H1 (cell line): ENCODE data around the gene NR5A2. TPM values are rescaled to one million over a fixed set of nuclear protein-coding genes. Genes with fewer than 3 reads are reported as not detected.

ENCODE experiments used
- CTCF ChIA-PET: fragments of 300-600 bp; sonication (Branson Sonifier 250); formaldehyde crosslinking; loops from one replicate; lab custom pipeline; 2021; ENCODE audit not compliant: partially characterized antibody; lab: Charles Lee
- POLR2A ChIA-PET: fragments of 300-600 bp; sonication (Branson Sonifier 250); formaldehyde crosslinking; loops from one replicate; lab custom pipeline; 2021; ENCODE audit warnings: inconsistent platforms; ENCODE audit not compliant: partially characterized antibody; lab: Charles Lee
- DNase-seq, 2 experiments: peaks; one replicate each; pipeline versions ENCODE4 v3.0.0 to v3.0.0-alpha.2; 2010 to 2022; ENCODE audit warnings: low spot score in 2 of 2, low read depth in 1 of 2, mixed read lengths in 1 of 2
- FAIRE-seq: peaks from 2 replicates; lab custom pipeline; 2011; peaks lifted over from hg19 to GRCh38; lab: Jason Lieb, UNC
- H2AFZ ChIP-seq: 2 replicates; pipeline ENCODE4 v1.8.1; 2012; ENCODE audit warnings: low read length, inconsistent platforms
- H2AK5ac ChIP-seq: 2 replicates; pipeline ENCODE4 v1.6.1; 2013; ENCODE audit warnings: low read depth, low read length
- H2BK120ac ChIP-seq: replicated peaks from 2 replicates; pipeline ENCODE3; 2013; ENCODE audit warnings: low read depth, low read length, inconsistent platforms
- H2BK12ac ChIP-seq: 2 replicates; pipeline ENCODE4 v1.6.1; 2013; ENCODE audit warnings: low read depth, low read length
- H2BK15ac ChIP-seq: 2 replicates; pipeline ENCODE4 v1.6.1; 2013; ENCODE audit warnings: low read length
- H2BK20ac ChIP-seq: 2 replicates; pipeline ENCODE4 v1.6.1; 2013; ENCODE audit warnings: low read length
- H2BK5ac ChIP-seq: 2 replicates; pipeline ENCODE4 v1.6.1; 2013; ENCODE audit warnings: low read depth, low read length
- H3K14ac ChIP-seq: 2 replicates; pipeline ENCODE4 v1.6.1; 2013; ENCODE audit warnings: inconsistent platforms; ENCODE audit not compliant: insufficient read length
- H3K18ac ChIP-seq: 2 replicates; pipeline ENCODE4 v1.6.1; 2013; ENCODE audit warnings: low read length; ENCODE audit errors: extremely low read depth
- H3K23ac ChIP-seq: 2 replicates; pipeline ENCODE4 v1.6.1; 2013; ENCODE audit warnings: inconsistent platforms; ENCODE audit not compliant: insufficient read length
- H3K23me2 ChIP-seq: 2 replicates; pipeline ENCODE4 v1.6.1; 2013; ENCODE audit warnings: low read depth, low read length
- H3K27ac ChIP-seq: 2 replicates; pipeline ENCODE4 v1.6.1; 2011; ENCODE audit warnings: low read depth, low read length, inconsistent platforms
- H3K27me3 ChIP-seq, 4 experiments: replicated peaks in 1 of 4; 1 replicate in 1 of 4; 2 replicates in 3 of 4; pipeline versions ENCODE4 v1.6.1 to v1.8.1; 2011 to 2013; ENCODE audit warnings: low read length in 3 of 4, mild to moderate bottlenecking in 3 of 4, inconsistent platforms in 2 of 4, mixed read lengths in 2 of 4, moderate library complexity in 1 of 4; ENCODE audit not compliant: control insufficient read depth in 3 of 4, insufficient read depth in 3 of 4; ENCODE audit errors: extremely low read depth in 1 of 4
- H3K36me3 ChIP-seq, 4 experiments: 2 replicates each; pipeline versions ENCODE4 v1.6.1 to v1.8.1; 2011 to 2013; ENCODE audit warnings: mild to moderate bottlenecking in 4 of 4, low read length in 3 of 4, moderate library complexity in 2 of 4, control low read depth in 1 of 4, inconsistent platforms in 1 of 4; ENCODE audit not compliant: insufficient read depth in 4 of 4, control insufficient read depth in 2 of 4
- H3K4ac ChIP-seq: replicated peaks from 2 replicates; pipeline ENCODE3; 2013; ENCODE audit warnings: low read length, low read depth, mixed read lengths, inconsistent platforms; ENCODE audit not compliant: insufficient read length
- H3K4me1 ChIP-seq, 4 experiments: replicated peaks in 1 of 4; 1 replicate in 1 of 4; 2 replicates in 3 of 4; pipeline versions ENCODE4 v1.6.1 to v1.8.1; 2011 to 2013; ENCODE audit warnings: low read length in 3 of 4, inconsistent platforms in 2 of 4, mixed read lengths in 1 of 4; ENCODE audit not compliant: insufficient read depth in 4 of 4, control insufficient read depth in 3 of 4
- H3K4me2 ChIP-seq, 2 experiments: 2 replicates each; pipeline versions ENCODE4 v1.6.1 to v1.8.1; 2011 to 2013; ENCODE audit warnings: low read depth in 2 of 2, low read length in 2 of 2, control low read depth in 1 of 2, inconsistent platforms in 1 of 2, mild to moderate bottlenecking in 1 of 2; ENCODE audit not compliant: insufficient read depth in 1 of 2
- H3K4me3 ChIP-seq, 4 experiments: fragments of 200-600, 300-600 bp in 1 of 4; sonication (generic), shearing (Covaris generic), sonication (Bioruptor Twin) in 1 of 4; 2 replicates each; pipeline versions ENCODE4 v1.5.1 to v1.8.1; 2011 to 2016; ENCODE audit warnings: low read length in 4 of 4, low read depth in 3 of 4, control low read depth in 2 of 4, inconsistent platforms in 2 of 4, mild to moderate bottlenecking in 2 of 4, mixed read lengths in 1 of 4, moderate library complexity in 1 of 4; ENCODE audit not compliant: insufficient read depth in 2 of 4; ENCODE audit errors: extremely low read depth in 1 of 4
- H3K56ac ChIP-seq: replicated peaks from 2 replicates; pipeline ENCODE3; 2013; ENCODE audit warnings: low read depth, mild to moderate bottlenecking, mixed read lengths, low read length, inconsistent platforms; ENCODE audit not compliant: insufficient read length
- H3K79me1 ChIP-seq: 2 replicates; pipeline ENCODE4 v1.6.1; 2013; ENCODE audit warnings: low read depth, low read length, control low read depth
- H3K79me2 ChIP-seq, 2 experiments: 2 replicates each; pipeline versions ENCODE4 v1.6.1 to v1.8.1; 2012 to 2013; ENCODE audit warnings: low read length in 2 of 2, mild to moderate bottlenecking in 2 of 2, inconsistent platforms in 1 of 2; ENCODE audit not compliant: insufficient read depth in 2 of 2, control insufficient read depth in 1 of 2
- H3K9ac ChIP-seq, 4 experiments: replicated peaks in 1 of 4; 1 replicate in 1 of 4; 2 replicates in 3 of 4; pipeline versions ENCODE4 v1.6.1 to v1.8.1; 2011 to 2013; ENCODE audit warnings: low read depth in 3 of 4, low read length in 3 of 4, control low read depth in 2 of 4, mild to moderate bottlenecking in 2 of 4, moderate library complexity in 2 of 4, inconsistent platforms in 1 of 4; ENCODE audit errors: extremely low read depth in 1 of 4
- H3K9me3 ChIP-seq, 2 experiments: 2 replicates each; pipeline versions ENCODE4 v1.6.1 to v1.8.1; 2012 to 2013; ENCODE audit warnings: mild to moderate bottlenecking in 2 of 2, moderate library complexity in 2 of 2, control low read depth in 1 of 2, inconsistent platforms in 1 of 2, low read depth in 1 of 2, low read length in 1 of 2, mixed read lengths in 1 of 2; ENCODE audit not compliant: insufficient read depth in 2 of 2
- H4K20me1 ChIP-seq, 2 experiments: replicated peaks in 1 of 2; 2 replicates each; pipeline versions ENCODE3 to v1.8.1; 2011 to 2013; ENCODE audit warnings: inconsistent platforms in 2 of 2, low read length in 2 of 2, mild to moderate bottlenecking in 1 of 2; ENCODE audit not compliant: insufficient read depth in 2 of 2, control insufficient read depth in 1 of 2
- H4K5ac ChIP-seq: 2 replicates; pipeline ENCODE4 v1.6.1; 2013; ENCODE audit warnings: low read length, low read depth, mixed read lengths, inconsistent platforms; ENCODE audit not compliant: insufficient read length
- H4K8ac ChIP-seq: 2 replicates; pipeline ENCODE4 v1.8.0; 2013; ENCODE audit warnings: mild to moderate bottlenecking, moderate library complexity, low read length, inconsistent platforms; ENCODE audit not compliant: insufficient read depth; ENCODE audit errors: extremely low read depth
- H4K91ac ChIP-seq: replicated peaks from 2 replicates; pipeline ENCODE3; 2013; ENCODE audit warnings: low read length, mixed read lengths, inconsistent platforms; ENCODE audit not compliant: insufficient read length
- PHF8 ChIP-seq: fragments of 200-600 bp; sonication (generic); conservative IDR thresholded peaks from 2 replicates; pipeline ENCODE4 v1.7.1; 2012; ENCODE audit warnings: low read depth, mild to moderate bottlenecking, inconsistent platforms, low read length, moderate library complexity
- POLR2A ChIP-seq, 2 experiments: IDR thresholded peaks; 1 replicate in 1 of 2; 2 replicates in 1 of 2; pipeline ENCODE4 v1.6.1; 2011; ENCODE audit warnings: low read depth in 2 of 2, low read length in 2 of 2, mild to moderate bottlenecking in 2 of 2; ENCODE audit errors: control extremely low read depth in 1 of 2
- polyA plus RNA-seq, 7 experiments: library from polyadenylated mRNA; depleted of rRNA in 3 of 7; stranded (reverse) in 5 of 7; unstranded in 2 of 7; fragments of >200 nt in 5 of 7; fragments of 200-250 nt in 2 of 7; gene quantifications; 1 replicate in 5 of 7; 2 replicates in 1 of 7; 4 replicates in 1 of 7; pipeline versions ENCODE4 v1.2.1 to v1.2.3, GENCODE V29; 2011 to 2013; ENCODE audit warnings: missing spikeins in 2 of 7, mixed read lengths in 2 of 7
- total RNA-seq: library from RNA; stranded (reverse); fragmentation: NEBNext Ultra II Directional; extraction: Animal tissue kit (Norgen Biotek cat#: 25700); gene quantifications from 2 replicates; pipeline ENCODE4 v1.2.1, GENCODE V29; 2021

Gene NR5A2
- total and polyA plus RNA-seq, 2 of the 8 experiments (the other 6 are each of a cell fraction or from before 2014, with no cell fraction given), result 1.7 to 11.6 TPM

GRCh38 chr1:200121421-200121820, 93.9 kb downstream of the NR5A2 start:
- no peak overlapping the region for H4K91ac ChIP-seq
- H3K79me2 ChIP-seq, result no peaks in the 10 kb centered on the region
- H3K27ac ChIP-seq, result no peak overlapping the region
- H3K4me2 ChIP-seq, result no peak overlapping the region
- H4K20me1 ChIP-seq, result no peaks in the 10 kb centered on the region
- H3K23ac ChIP-seq, result no peak overlapping the region
- no peak overlapping the region for H2BK120ac ChIP-seq
- H3K4me1 ChIP-seq, result peaks cover 0 to 3% (median 1%) of the 10 kb centered on the region in 4 experiments; a peak in 1 of 7 replicates
- H2BK20ac ChIP-seq, result no peak overlapping the region
- H3K56ac ChIP-seq, result no peak overlapping the region
- H3K4me3 ChIP-seq, result no peak overlapping the region
- TF ChIP-seq POLR2A (IDR thresholded peaks at IDR 0.05; ENCODE audit: control extremely low read depth in 1 of 2, low read depth in 2 of 2, low read length in 2 of 2) (no peak), PHF8 (no peak)
- H2BK15ac ChIP-seq, result no peak overlapping the region
- no peak overlapping the region for H3K14ac ChIP-seq
- no peaks in the 10 kb centered on the region for H3K23me2 ChIP-seq
- POLR2A ChIA-PET, result no interaction called here
- H4K5ac ChIP-seq, result no peak overlapping the region
- H3K79me1 ChIP-seq, result no peaks in the 10 kb centered on the region
- no peak overlapping the region for H3K9ac ChIP-seq
- DNase-seq (no peak), FAIRE-seq (no peak)
- H2AFZ ChIP-seq, result no peak overlapping the region
- H3K27me3 ChIP-seq, result no peaks in the 10 kb centered on the region
- H3K4ac ChIP-seq, result no peak overlapping the region
- CTCF ChIA-PET, result no interaction called here
- H2BK5ac ChIP-seq, result no peak overlapping the region
- H3K36me3 ChIP-seq, result no peaks in the 10 kb centered on the region; a peak in 2 of 8 replicates
- H3K18ac ChIP-seq, result no peak overlapping the region
- no peak overlapping the region; the same call in 1 of the 2 replicates for H4K8ac ChIP-seq
- H2AK5ac ChIP-seq, result no peak overlapping the region
- no peaks in the 10 kb centered on the region for H3K9me3 ChIP-seq
- H2BK12ac ChIP-seq, result no peak overlapping the region
